ENCODE measurements around the gene MAST4.

DNA sequence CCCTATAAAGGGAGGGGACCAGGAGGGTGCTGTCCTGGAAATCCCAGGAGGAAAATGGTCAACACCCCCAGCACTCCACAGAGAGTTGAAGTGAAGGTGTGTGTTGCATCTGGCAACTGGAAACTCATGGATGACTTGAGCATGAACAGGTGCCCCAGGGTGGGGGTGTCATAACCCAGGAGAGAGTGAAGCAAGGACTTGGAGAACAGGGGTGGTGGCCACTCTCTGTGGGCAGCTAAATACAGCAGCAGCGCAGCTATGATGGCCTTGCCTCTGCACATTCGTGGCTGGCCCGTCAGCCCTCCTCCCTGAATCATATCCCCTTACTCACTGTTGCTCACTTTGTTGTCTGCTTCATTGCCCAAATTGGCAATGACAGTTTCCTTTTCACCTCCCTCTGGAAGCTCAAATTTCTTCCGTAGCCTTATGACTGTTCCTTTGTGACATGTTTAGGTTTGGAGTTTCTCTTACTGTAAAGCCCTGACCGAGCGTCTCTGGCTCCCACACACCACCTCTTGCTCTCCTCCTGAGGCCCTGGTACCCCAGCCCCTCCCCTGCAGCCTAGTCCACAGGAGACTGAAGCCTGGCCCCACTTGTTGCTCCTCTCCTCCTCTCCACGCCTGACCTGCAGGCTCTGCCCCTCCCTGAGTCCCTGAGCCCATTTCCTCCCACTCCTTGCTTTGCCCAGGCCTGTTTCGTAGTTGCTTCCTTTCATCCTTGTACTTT lies 414.7 kb downstream of the MAST4 start:
- TF ChIP-seq, protein P1, sequence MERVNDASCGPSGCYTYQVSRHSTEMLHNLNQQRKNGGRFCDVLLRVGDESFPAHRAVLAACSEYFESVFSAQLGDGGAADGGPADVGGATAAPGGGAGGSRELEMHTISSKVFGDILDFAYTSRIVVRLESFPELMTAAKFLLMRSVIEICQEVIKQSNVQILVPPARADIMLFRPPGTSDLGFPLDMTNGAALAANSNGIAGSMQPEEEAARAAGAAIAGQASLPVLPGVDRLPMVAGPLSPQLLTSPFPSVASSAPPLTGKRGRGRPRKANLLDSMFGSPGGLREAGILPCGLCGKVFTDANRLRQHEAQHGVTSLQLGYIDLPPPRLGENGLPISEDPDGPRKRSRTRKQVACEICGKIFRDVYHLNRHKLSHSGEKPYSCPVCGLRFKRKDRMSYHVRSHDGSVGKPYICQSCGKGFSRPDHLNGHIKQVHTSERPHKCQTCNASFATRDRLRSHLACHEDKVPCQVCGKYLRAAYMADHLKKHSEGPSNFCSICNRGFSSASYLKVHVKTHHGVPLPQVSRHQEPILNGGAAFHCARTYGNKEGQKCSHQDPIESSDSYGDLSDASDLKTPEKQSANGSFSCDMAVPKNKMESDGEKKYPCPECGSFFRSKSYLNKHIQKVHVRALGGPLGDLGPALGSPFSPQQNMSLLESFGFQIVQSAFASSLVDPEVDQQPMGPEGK (tag by site-specific recombination; IDR thresholded peaks at IDR 0.05) = peak; percentile 60
- TF ChIP-seq ZNF670 (tag by site-specific recombination; IDR thresholded peaks at IDR 0.05; ENCODE audit: low read depth) (no peak), ZIC2 (tag by site-specific recombination; IDR thresholded peaks at IDR 0.05) (no peak), ZNF133 (tag by site-specific recombination; IDR thresholded peaks at IDR 0.05) (no peak)
- TF ChIP-seq, protein P2, sequence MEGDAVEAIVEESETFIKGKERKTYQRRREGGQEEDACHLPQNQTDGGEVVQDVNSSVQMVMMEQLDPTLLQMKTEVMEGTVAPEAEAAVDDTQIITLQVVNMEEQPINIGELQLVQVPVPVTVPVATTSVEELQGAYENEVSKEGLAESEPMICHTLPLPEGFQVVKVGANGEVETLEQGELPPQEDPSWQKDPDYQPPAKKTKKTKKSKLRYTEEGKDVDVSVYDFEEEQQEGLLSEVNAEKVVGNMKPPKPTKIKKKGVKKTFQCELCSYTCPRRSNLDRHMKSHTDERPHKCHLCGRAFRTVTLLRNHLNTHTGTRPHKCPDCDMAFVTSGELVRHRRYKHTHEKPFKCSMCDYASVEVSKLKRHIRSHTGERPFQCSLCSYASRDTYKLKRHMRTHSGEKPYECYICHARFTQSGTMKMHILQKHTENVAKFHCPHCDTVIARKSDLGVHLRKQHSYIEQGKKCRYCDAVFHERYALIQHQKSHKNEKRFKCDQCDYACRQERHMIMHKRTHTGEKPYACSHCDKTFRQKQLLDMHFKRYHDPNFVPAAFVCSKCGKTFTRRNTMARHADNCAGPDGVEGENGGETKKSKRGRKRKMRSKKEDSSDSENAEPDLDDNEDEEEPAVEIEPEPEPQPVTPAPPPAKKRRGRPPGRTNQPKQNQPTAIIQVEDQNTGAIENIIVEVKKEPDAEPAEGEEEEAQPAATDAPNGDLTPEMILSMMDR (tag by site-specific recombination; IDR thresholded peaks at IDR 0.05) = no peak
